ENCODE measurements around the gene VAV2.
A peak's percentile ranks its signal among the peaks of the same experiment; 100 is the strongest.

Gene VAV2

DNA sequence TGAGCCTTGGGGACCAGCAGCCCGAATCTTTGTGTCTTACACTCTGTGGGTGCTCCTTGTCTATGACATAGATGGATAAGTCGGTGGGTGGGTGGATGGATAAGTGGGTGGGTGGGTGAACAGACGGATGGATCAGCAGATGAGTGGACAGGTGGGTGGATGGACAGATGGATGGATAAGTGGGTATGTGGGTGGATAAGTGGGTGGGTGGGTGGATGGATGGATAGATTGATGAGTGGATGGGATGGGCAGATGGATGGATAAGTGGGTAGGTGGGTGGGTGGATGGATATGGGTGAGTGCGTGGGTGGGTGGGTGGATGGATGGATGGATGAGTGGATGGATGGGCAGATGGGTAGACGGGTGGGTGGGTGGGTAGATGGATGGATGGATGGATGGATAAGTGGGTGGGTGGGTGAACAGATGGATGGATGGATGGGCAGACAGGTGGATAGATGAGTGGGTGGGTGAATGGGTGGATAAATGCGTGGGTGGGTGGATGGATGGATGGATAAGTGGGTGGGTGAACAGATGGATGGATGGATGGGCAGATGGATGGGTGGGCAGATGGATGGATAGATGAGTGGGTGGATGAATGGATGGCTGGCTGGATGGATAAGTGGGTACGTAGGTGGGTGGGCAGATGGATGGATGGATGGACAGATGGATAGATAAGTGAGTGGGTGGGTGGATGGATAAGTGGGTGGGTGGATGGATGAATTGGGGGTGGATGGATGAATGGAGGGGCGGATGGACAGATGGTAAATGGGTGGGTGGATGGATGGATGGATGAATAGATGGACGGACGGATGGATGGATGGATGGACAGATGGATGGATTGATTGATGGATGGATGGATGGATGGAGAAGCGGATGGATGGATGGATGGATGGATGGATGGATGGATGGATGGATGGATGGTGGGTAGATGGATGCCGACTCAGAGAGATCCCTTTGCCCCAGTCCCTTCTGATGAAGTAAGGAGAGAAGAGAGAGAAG, 121.2 kb downstream of the VAV2 start:
- no peak for DNase-seq

DNA sequence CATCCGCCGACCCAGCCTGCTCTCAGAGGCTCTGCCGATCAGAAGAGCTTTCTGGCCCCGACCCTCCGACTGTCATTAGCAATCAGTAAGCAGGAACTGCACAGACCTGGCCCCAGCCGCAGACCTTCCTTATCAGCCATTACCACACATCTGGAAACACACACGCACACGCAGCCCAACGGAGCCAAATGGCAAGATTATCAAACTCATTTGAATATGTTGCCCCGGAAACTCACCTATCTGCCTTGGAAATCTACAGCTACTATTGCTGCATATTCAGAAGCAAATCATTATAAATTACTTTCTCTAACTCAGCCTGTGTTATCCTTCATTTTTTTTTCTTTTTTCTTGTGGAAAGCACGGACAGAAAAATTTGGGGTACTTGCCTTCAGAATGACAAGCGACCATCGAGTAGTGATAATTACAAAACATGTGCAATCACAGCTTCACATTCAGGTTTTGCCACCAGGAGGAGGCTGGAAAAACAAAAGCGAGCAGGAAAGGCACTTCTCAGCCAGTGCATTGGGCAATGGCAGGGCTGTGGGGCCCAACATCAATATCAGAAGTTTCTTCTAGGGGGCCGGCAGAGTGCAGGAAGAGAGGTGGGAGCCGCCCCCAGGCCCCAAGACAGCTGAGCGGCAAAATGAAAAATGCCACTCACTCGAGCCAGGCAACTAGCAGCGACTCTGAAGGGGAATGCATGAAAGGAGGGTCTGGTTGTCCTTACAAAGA, 122.3 kb downstream of the VAV2 start:
- peak; percentile 98 for DNase-seq

DNA sequence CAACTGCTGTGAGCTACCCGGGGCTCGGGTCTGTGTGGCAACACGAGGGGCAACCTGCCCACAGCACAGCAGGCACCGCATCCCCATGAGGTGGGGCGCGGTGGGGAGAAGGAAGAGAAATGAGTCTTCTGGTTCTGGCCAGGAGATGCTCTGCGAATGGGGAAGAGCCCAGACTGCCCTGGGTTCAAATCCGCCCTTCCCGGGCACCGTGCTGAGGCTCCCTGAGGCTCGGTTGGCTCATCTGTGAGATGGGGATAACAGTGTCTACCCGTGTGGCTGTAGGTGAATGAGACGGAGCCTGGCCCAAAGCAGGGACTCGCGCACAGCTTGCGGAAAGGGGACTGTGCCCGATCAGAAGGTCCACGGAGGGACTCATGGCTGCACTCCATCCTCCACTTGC, 123.9 kb downstream of the VAV2 start:
- DNase-seq = no peak

DNA sequence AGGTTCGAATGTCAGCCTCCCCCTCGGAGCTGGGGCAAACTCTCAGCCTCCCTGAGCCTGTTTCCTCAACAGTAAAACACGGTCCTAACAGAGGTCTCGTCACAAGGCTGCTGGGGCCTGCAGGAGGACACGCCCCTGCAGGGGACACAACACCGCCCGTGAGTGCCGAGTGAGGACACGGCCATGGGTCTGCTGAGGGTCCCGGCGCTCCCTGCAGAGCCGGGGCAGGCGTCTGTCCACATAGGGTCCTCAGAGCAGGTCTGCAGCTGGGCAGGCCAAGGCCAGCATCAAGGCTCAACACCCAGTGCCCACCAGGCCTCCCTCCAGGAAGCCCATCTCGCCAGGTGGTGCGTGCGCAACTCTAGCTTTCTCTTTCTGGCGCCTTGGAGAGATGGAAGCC, 125.2 kb downstream of the VAV2 start:
- no peak for DNase-seq

DNA sequence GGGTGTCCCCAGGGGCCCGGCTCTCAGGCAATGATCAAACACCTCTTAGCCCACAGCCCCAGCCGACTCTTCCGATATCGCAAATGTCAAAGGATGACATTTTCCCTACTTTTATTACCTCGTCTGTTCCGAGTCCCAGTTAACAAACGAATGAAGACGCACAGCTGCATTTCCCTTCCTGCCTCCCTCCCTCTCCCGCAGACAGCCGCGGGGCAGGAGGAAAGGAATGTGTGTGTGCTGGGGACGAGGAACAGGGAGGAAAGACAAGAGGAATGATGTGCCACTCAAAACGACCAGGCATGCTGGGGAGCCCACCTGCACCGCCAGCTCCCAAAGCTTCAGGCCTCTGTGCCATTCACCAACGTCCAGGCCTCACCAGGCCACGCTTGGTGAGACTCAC, 128.1 kb downstream of the VAV2 start:
- no peak for DNase-seq

DNA sequence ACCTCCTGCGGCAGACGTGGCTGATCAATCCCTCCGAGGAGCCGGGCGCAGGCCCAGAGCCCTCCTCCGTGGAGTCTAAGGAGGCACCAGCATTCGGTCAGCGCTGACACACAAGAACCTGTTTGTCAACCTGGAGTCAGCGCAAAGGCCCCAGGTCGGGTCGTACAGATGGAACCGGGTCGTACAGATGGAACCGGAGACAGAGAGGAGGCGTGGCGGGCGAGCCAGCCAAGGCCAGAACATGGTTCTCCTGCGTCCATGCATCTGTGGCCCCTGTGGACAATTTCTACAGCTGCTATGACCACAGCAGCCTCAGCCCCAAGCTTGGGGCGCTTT, 128.9 kb downstream of the VAV2 start:
- DNase-seq = no peak

DNA sequence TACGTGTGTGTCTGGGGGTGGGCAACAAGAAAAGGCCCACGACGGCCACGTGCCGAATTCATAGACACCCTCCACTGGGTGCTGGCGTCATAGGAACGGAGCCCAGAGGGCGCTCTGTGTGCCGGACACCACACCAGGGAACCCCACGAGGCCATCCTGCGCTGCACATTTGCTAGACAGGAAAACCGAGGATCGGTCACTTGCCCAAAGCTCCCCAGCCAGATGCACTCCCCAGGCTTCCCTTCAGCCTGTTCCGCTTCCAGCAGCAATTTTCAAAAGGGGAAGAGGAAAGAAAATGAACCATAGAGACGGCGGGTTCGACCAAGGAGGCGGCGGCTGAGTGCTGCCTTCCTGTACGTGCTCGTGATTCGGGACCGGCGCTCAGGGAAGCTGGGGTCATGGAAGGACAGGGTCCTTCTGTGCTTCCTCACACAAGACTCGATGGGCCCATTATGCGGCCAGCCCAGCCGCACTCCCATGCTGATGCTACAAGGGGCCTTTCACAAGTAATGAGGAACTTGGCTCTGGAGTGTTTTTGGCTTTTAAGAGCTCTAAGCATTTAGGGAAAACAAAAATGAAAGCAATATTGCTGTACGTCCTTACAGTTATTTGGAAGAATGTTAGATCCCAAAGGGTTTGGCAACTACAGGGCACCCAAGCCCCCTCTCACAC, 129.4 kb downstream of the VAV2 start:
- DNase-seq = no peak

DNA sequence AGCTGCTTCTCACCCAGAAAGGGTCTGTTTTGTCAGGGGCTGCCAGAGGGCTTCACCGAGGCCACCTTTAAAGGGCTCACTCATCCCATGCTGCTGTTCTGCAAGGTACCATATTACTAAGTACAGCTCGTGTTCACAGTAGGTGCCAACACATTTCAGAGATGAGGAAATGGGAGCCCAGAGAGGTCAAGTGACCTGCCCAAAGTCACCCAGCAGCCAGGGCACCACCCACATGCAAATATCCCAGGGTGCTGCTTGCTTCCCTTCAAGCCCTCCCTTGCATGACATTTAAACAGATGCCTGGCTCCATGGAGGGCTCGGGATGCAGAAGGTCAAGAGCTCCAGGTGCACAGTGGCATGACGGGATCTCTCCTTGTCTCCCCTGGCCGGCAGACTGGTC, 130.4 kb downstream of the VAV2 start:
- DNase-seq = no peak

DNA sequence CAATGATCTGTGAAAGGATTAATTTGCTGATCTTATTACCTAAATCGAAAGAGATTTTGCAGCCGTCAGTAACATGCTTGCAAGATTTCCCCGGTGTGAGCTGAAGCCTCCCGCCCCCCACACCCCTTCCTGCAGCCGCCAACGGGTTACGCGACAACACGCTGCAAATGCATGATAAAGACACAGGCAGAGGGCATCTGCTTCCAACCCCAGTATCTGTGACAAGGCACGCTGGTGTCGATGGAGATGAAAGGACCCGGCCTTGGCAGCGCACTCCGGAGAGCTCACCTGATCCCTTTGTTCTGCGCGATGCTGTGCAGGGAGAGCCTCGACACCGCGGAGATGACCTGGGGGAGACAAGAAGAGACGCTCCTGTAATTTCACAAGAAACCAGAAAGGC, 131.0 kb downstream of the VAV2 start:
- DNase-seq = peak; percentile 83

DNA sequence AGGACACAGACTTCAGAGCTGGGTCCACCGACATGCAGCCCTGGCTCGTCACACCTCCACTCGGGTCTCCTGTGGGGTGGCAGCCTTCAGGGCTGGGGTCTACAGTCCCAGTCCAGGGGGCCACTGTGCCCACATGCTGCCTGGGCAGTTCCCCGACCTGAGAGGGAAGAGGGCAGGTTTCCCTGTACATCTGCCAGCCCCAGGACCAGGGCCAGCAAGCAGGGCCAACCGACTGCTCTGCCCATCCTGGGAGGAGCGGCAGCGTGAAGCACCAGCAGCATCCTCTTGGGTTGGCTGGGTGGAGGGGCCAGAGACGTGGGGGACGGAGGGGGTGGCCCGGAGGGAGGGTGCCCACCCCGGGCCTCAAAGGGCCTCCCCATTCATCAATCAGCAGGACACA, 133.4 kb downstream of the VAV2 start:
- DNase-seq = no peak

DNA sequence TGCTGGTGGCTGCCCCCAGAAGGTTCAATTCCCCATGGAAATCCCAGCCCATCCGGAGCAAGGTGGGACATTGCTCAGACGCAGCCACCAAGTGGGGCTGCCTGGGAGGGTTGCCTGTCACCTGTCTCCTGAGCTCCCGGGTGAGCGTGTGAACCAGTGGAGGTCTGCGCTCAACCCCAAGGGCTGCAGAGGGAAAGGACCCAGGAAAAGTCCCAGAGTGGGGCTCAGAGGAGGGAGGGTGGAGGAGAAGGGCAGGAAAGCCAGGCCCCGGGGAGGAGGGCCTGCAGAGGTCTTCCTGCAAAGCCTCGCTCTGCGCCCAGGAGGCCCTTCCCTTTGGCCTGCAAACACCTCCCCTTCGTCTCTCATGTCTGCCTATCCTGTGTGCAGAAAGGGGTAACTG, 134.5 kb downstream of the VAV2 start:
- DNase-seq = no peak

DNA sequence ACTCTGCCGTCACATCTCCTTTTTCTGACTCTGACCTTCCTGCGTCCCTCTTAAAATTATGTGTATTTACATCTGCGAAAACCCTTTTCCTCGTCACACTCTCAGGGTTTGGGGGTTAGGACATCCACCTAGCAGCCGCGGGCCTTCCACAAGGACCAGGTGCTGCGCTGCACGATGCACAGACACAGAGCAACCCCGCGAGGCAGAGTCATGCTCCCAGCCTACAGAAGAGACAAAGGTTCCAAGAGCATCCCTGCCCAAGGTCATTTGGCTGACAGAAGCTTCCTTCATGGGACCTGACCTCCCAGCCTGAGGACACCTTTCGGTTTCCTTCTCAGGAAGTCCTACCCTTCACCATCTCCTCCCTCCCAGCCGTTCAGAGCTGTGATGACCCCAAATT, 135.3 kb downstream of the VAV2 start:
- no peak for DNase-seq

DNA sequence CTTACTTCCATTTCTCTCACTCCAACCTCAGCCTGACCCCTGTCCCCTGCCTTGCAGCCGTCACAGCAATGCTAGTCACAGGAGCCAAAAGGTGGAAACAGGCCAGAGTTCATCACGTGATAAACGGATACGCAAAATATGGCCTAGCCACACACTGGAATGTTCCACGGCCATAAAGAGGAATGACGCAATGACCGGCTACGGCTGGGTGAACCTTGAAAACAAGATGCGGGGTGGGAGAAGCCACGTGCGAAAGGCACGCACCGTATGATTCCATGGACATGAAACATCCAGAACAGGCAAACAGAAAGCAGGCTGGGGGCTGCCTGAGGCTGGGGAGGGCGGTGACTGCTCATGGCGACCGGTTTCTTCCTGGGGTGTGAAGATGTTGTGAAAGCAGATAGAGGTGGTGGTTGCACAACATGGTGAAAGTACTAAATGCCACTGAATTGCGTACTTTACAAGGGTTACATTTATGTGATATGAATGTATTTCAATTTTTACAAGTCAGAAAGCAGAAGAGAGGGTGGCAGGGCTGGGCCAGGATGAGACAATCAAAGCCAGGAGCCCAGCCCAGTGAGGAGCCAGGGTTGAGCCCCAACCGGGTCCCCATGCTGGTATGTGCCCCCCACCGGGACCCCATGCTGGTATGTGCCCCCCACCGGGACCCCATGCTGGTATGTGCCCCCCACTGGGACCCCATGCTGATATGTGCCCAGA, 136.2 kb downstream of the VAV2 start:
- no peak for DNase-seq

DNA sequence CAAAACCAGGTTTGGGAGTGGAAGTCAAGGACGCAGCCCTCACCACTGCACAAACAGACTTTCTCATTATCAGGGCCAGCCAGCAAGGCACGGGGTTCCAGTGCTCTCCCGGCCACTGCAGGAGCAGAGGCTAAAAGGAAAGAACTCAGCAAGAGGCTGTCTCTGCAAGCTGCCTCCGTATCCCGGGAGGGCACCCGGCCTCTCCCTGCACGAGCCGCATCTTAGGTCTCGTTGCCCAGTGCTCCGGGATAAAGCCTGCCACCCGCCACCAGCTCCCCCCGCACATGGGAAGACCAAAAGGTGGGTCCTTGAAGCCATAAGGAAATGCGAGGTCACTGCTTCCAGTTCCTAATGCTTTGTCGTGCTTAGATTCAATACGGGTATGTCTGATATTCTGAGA, 136.8 kb downstream of the VAV2 start:
- DNase-seq = no peak

DNA sequence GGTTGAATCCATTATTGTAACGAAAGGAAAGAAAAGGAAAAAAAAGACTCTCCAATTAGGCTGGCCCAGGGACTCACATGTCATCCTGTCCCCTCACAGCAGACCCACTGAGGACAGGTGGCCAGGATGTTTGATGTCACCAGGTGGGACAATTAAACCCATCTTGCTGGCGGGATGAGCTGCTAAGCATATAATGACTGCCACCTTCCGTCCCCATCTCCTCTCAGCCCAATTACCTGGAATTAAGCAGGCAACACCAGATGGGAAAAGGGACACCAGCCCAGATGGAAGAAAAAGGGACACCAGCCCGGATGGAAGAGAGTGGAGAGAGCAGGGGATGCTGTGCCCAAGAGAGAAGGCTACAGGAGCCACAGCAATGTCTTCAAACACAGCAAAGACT, 137.4 kb downstream of the VAV2 start:
- DNase-seq = no peak

DNA sequence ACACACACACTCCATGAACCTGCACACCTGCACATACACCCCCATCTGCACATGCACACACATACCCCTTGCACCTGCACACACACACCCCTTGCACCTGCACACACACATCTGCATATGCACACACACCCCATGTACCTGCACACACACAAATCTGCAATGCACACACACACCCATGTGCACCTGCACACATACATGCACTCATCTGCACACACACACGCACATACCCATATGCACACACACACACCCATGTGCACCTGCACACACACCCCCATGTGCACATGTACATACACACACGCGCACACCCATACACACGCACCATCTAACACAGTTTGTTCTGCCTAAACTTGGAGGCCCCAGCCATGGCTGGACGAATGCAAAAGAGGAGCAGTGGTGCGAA, 138.1 kb downstream of the VAV2 start:
- DNase-seq = no peak

DNA sequence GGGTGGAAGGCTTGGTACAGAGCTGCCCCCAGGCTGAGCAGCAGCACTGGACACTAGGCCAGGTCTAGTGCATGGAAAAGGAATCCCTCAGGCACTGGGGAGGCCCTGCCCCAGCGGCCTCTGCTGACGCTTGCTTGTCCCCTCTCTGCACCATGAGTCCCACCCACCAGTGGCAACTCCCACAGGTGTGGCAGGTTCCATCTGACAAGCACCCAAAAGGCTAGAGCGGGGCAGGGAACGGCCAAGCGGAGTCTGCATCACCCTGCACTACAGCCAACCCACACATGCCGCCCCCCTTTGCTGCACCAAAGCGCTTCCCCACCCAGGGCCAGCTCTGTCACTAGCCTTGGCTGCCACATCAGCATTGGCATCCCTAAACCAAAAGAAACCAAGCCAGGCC, 138.8 kb downstream of the VAV2 start:
- no peak for DNase-seq

DNA sequence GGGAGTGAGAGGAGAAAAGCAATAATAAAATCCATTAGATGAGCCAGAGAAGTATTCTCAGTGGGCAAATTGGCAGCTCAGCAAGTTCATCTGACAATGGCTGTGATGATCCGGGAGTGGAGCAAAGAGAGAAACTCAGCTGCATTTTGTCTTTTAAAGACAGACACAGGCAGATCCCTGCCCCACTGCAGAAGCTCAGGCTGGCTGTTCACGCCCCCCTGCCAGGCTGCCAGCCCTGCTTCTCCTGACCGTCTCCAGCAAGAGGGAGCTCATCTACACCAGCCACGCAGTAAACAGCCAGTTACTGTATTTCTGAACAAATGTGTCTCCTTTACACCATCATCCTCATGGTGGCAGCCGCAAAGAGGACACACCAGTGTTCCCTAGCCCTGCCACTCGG, 139.7 kb downstream of the VAV2 start:
- no peak for DNase-seq

DNA sequence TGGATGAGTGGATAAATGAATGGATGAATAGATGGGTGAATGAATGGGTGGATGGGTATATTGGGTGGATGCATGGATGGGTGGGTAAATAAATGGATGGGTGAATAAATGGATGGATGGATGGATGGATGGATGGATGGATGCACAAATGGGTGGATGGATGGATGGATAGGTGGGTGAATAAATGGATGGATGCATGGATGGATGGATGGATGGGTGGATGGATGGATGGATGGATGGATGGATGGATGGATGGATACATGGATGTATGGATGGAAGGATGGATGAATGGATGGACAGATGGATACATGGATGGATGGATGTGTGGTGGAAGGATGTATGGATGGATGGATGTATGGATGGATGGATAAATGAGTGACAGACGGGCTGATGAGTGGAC, 140.4 kb downstream of the VAV2 start:
- DNase-seq = no peak

DNA sequence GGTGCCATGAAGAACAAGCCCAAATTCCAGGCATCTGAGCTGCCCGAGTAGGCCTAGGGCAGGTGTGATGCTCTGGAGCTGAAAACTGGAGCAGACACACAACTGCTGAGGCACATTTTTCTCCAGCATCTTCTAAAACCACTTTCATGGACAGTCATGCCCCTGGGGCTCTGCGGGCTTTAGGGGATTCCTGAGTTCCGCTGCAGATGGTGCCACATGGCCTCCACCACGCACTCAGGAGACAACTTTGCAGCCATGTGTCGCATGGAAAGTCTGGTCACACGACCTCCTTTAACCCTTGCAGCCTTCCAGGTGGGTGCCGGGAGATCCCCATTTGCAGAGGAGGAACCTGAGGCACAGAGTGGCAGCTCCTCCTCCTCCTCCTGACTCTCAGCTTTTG, 141.2 kb downstream of the VAV2 start:
- DNase-seq = no peak

DNA sequence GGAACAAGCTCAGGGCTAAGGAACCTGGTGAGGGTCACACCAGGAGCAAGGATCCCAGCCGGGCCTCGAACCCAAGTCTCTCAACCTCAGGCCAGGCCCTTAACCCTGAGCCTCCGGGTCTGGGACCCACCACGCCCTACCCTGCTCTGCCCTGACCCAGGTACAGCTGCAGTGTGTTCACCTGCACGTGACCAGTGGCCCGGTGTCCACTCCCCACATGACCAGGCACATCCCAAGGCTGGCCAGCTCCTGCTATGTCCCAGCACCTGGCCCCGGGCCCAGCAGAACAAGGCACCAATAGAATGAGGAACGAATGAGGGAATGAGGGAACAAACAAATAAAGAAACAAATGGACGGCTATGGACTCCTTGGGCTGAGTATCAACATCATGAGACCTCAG, 142.0 kb downstream of the VAV2 start:
- no peak for DNase-seq

DNA sequence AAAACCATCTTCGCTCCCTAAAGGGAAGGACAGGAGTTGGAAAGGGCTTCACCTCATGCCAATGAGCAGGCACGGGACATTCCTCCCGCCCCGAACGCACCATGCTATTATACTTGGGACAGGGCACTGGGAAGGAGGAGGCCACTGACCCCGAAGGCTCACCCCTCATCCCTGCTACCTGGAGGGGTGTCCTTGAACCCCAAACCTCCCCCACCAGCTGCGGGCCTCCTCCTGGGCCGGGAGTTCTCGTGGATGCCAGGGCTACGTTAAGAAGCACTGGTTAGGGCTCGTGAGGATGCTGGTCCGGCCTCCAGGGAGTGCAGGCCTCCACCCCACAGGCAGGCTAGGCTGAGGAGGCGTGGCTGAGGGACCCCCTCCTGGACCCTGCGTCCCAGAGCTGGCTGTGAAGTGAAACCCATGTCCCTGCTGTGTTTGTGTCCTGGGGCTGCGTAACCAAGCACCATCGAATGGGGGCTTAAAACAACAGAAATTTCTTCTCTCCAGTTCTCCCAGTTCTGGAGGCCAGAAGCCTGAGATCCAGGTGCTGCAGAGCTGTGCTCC, 142.9 kb downstream of the VAV2 start:
- DNase-seq = no peak
